HCT116 (cell line): Measurements from ENCODE around the gene DMD. TPM values are rescaled to one million over a fixed set of nuclear protein-coding genes. Genes with fewer than 3 reads are reported as not detected.

ENCODE experiments used
- ATAC-seq: fragments of 200-7000 bp; cut with Tn5 transposase; 2 replicates; pipeline ENCODE4 v1.9.1; 2020; ENCODE audit warnings: mild to moderate bottlenecking, moderate library complexity
- BruUV-seq: library from RNA; stranded (reverse); fragments of 400-500 nt; replicated peaks from 2 replicates; lab custom pipeline; 2021; lab: Mats Ljungman, UMichigan
- CTCF ChIA-PET: fragments of 300-600 bp; sonication (Branson Sonifier 250); formaldehyde crosslinking; loops from one replicate; lab custom pipeline; 2021; ENCODE audit warnings: antibody characterized with exemption; lab: Charles Lee
- POLR2A ChIA-PET: fragments of 300-600, 350-600 bp; sonication (Branson Sonifier 250); formaldehyde crosslinking; loops from one replicate; lab custom pipeline; 2021; ENCODE audit warnings: antibody characterized with exemption; lab: Charles Lee
- RAD21 ChIA-PET, 2 experiments: fragments of 300-600 bp; sonication (Branson Sonifier 250); formaldehyde crosslinking; loops; one replicate each; lab custom pipeline; 2023; ENCODE audit warnings: low total read pairs in 2 of 2; ENCODE audit not compliant: uncharacterized antibody in 2 of 2, unreplicated experiment in 2 of 2, low non-redundant PET in 1 of 2; lab: Charles Lee
- DNase-seq: peaks from one replicate; pipeline ENCODE4 v3.0.0-alpha.2; 2010; ENCODE audit warnings: low read depth, low spot score
- H2AFZ ChIP-seq: fragments of 200-600 bp; shearing (Covaris generic), sonication (generic); 2 replicates; pipeline ENCODE4 v1.6.1; 2017; ENCODE audit warnings: low read depth, mixed run types, mixed read lengths, antibody characterized with exemption, low read length; ENCODE audit not compliant: poor library complexity, severe bottlenecking
- H3K27ac ChIP-seq: 2 replicates; pipeline ENCODE4 v1.5.1; 2012; ENCODE audit warnings: low read depth, low read length
- H3K27me3 ChIP-seq: fragments of 200-600 bp; sonication (generic); 2 replicates; pipeline ENCODE4 v1.6.1; 2016; ENCODE audit warnings: mixed run types, low read length, mixed read lengths; ENCODE audit not compliant: insufficient read depth
- H3K36me3 ChIP-seq, 2 experiments: fragments of 200-500 bp in 1 of 2; fragments of 200-600 bp in 1 of 2; sonication (Bioruptor generic) in 1 of 2; sonication (generic) in 1 of 2; 2 replicates each; pipeline versions ENCODE4 v1.5.1 to v1.6.1; 2014 to 2016; ENCODE audit warnings: low read length in 2 of 2, inconsistent platforms in 1 of 2, mixed read lengths in 1 of 2, mixed run types in 1 of 2; ENCODE audit not compliant: insufficient read depth in 2 of 2, control insufficient read depth in 1 of 2
- H3K4me1 ChIP-seq, 2 experiments: fragments of 200-600 bp in 1 of 2; sonication (generic) in 1 of 2; 2 replicates each; pipeline versions ENCODE4 v1.5.1 to v1.6.1; 2012 to 2017; ENCODE audit warnings: low read length in 2 of 2, inconsistent platforms in 1 of 2, mild to moderate bottlenecking in 1 of 2, mixed read lengths in 1 of 2, mixed run types in 1 of 2, moderate library complexity in 1 of 2; ENCODE audit not compliant: insufficient read depth in 2 of 2, control insufficient read depth in 1 of 2
- H3K4me2 ChIP-seq: fragments of 200-600 bp; sonication (generic); 2 replicates; pipeline ENCODE4 v1.6.1; 2017; ENCODE audit warnings: mixed run types, low read length, mixed read lengths
- H3K4me3 ChIP-seq, 2 experiments: fragments of 200-600 bp in 1 of 2; sonication (generic) in 1 of 2; replicated peaks in 1 of 2; 2 replicates each; pipeline ENCODE4 v1.5.1; 2011 to 2016; ENCODE audit warnings: low read length in 2 of 2, control low read depth in 1 of 2, low read depth in 1 of 2, mild to moderate bottlenecking in 1 of 2, mixed read lengths in 1 of 2, mixed run types in 1 of 2
- H3K79me2 ChIP-seq: fragments of 200-600 bp; sonication (generic); 2 replicates; pipeline ENCODE4 v1.6.1; 2017; ENCODE audit warnings: mild to moderate bottlenecking, mixed run types, low read length, moderate library complexity, mixed read lengths; ENCODE audit not compliant: insufficient read depth
- H3K9ac ChIP-seq: fragments of 200-600 bp; sonication (generic); 2 replicates; pipeline ENCODE4 v1.6.1; 2016; ENCODE audit warnings: low read length, mixed read lengths
- H3K9me2 ChIP-seq: fragments of 200-600 bp; sonication (generic), shearing (Covaris generic); 2 replicates; pipeline ENCODE4 v1.6.1; 2017; ENCODE audit warnings: mixed run types, mild to moderate bottlenecking, moderate library complexity; ENCODE audit not compliant: insufficient read depth
- H3K9me3 ChIP-seq, 2 experiments: fragments of 200-500 bp in 1 of 2; fragments of 200-600 bp in 1 of 2; sonication (Bioruptor generic) in 1 of 2; sonication (generic) in 1 of 2; 2 replicates each; pipeline ENCODE4 v1.6.1; 2014 to 2017; ENCODE audit warnings: low read length in 2 of 2, mixed read lengths in 2 of 2, inconsistent platforms in 1 of 2, low read depth in 1 of 2, mild to moderate bottlenecking in 1 of 2, mixed run types in 1 of 2, moderate library complexity in 1 of 2; ENCODE audit not compliant: control insufficient read depth in 1 of 2, insufficient read depth in 1 of 2
- H4K20me1 ChIP-seq: fragments of 200-600 bp; sonication (generic), shearing (Covaris generic); 2 replicates; pipeline ENCODE4 v1.6.1; 2017; ENCODE audit warnings: mixed run types, mild to moderate bottlenecking, moderate library complexity; ENCODE audit not compliant: insufficient read depth
- ATF3 ChIP-seq: IDR thresholded peaks from 2 replicates; pipeline ENCODE4 v1.6.1; 2012
- CBX3 ChIP-seq: IDR thresholded peaks from 2 replicates; pipeline ENCODE4 v1.6.1; 2012; ENCODE audit warnings: low read depth
- CEBPB ChIP-seq: IDR thresholded peaks from 2 replicates; pipeline ENCODE4 v1.6.1; 2012; ENCODE audit warnings: low read depth
- CTCF ChIP-seq, 3 experiments: fragments of 200-600 bp in 1 of 3; sonication (generic) in 1 of 3; IDR thresholded peaks in 2 of 3; conservative IDR thresholded peaks in 1 of 3; 2 replicates each; pipeline ENCODE4 v1.5.1; 2012 to 2017; ENCODE audit warnings: low read depth in 2 of 3, low read length in 2 of 3, antibody characterized with exemption in 1 of 3, borderline replicate concordance in 1 of 3, control low read depth in 1 of 3, mild to moderate bottlenecking in 1 of 3, mixed read lengths in 1 of 3, mixed run types in 1 of 3, moderate library complexity in 1 of 3; ENCODE audit not compliant: insufficient read depth in 1 of 3
- EGR1 ChIP-seq: IDR thresholded peaks from 2 replicates; pipeline ENCODE4 v1.6.1; 2012; ENCODE audit warnings: low read depth
- ELF1 ChIP-seq: IDR thresholded peaks from 2 replicates; pipeline ENCODE4 v1.6.1; 2012; ENCODE audit warnings: low read depth, borderline replicate concordance
- EZH2 ChIP-seq: fragments of 200-600 bp; sonication (generic); IDR thresholded peaks from 2 replicates; pipeline ENCODE4 v1.6.1; 2017; ENCODE audit warnings: antibody characterized with exemption, mixed run types
- JUND ChIP-seq: IDR thresholded peaks from 2 replicates; pipeline ENCODE4 v1.6.1; 2012
- MAX ChIP-seq: IDR thresholded peaks from 2 replicates; pipeline ENCODE4 v1.6.1; 2012
- POLR2A ChIP-seq: IDR thresholded peaks from 2 replicates; pipeline ENCODE4 v1.7.0; 2011; ENCODE audit warnings: borderline replicate concordance; ENCODE audit not compliant: insufficient read depth, insufficient read length; ENCODE audit errors: extremely low read depth
- POLR2AphosphoS5 ChIP-seq: IDR thresholded peaks from 2 replicates; pipeline ENCODE4 v1.6.1; 2011; ENCODE audit warnings: mild to moderate bottlenecking, low read depth, low read length, moderate library complexity
- RAD21 ChIP-seq: IDR thresholded peaks from 2 replicates; pipeline ENCODE4 v1.6.1; 2012; ENCODE audit warnings: low read depth, mild to moderate bottlenecking
- SIN3A ChIP-seq: IDR thresholded peaks from 2 replicates; pipeline ENCODE4 v1.6.1; 2012; ENCODE audit warnings: low read depth
- SP1 ChIP-seq: IDR thresholded peaks from 2 replicates; pipeline ENCODE4 v1.6.1; 2012; ENCODE audit warnings: low read depth
- SRF ChIP-seq: IDR thresholded peaks from 2 replicates; pipeline ENCODE4 v1.6.1; 2012; ENCODE audit warnings: low read depth
- TCF7L2 ChIP-seq: IDR thresholded peaks from 2 replicates; pipeline ENCODE4 v1.7.0; 2011; ENCODE audit warnings: borderline replicate concordance, inconsistent platforms; ENCODE audit not compliant: insufficient read depth, insufficient read length; ENCODE audit errors: extremely low read depth
- ZBTB33 ChIP-seq: IDR thresholded peaks from 2 replicates; pipeline ENCODE4 v1.6.1; 2011; ENCODE audit warnings: mild to moderate bottlenecking, low read length, moderate library complexity; ENCODE audit not compliant: insufficient replicate concordance; ENCODE audit errors: extremely low read depth
- ZFX ChIP-seq: fragments of 450-650 bp; IDR thresholded peaks from 2 replicates; pipeline ENCODE4 v1.6.1; 2017
- intact Hi-C: fragments of 100-400 bp; cut with micrococcal nuclease; formaldehyde crosslinking; loops from 2 replicates; pipeline ENCODE4 v1.10.0; 2022
- total RNA-seq: library from RNA; stranded (reverse); gene quantifications from one replicate; pipeline ENCODE4 v1.2.1, GENCODE V29; 2021; ENCODE audit not compliant: unreplicated experiment

DMD gene
- total RNA-seq, 1 experiment from 2014 or later: 0.05 TPM

GRCh38 chrX:32998776-32999175 lies 212.6 kb downstream of the DMD start:
- Histone ChIP-seq H4K20me1 (no peaks in the 10 kb centered on the region), H3K4me3 (no peak overlapping the region), H3K79me2 (no peaks in the 10 kb centered on the region), H3K4me1 (no peaks in the 10 kb centered on the region), H3K27ac (no peak overlapping the region), H3K9me2 (no peaks in the 10 kb centered on the region), H3K4me2 (no peak overlapping the region), H2AFZ (no peak overlapping the region), H3K9ac (no peak overlapping the region), H3K36me3 (no peaks in the 10 kb centered on the region), H3K27me3 (no peaks in the 10 kb centered on the region), H3K9me3 (no peaks in the 10 kb centered on the region; a peak in 1 of 4 replicates)
- RAD21 ChIA-PET: no interaction called here
- intact Hi-C loops: no loop called here
- POLR2A ChIA-PET: no interaction called here
- CTCF ChIA-PET: no interaction called here
- BruUV-seq: no TSS peak
- TF ChIP-seq RAD21 (no peak), ATF3 (no peak), SIN3A (no peak), TCF7L2 (no peak), EZH2 (no peak), SP1 (no peak), MAX (no peak), EGR1 (no peak), CBX3 (no peak), POLR2A (no peak), JUND (no peak)
- DNase-seq (no peak), ATAC-seq (no peak)

- Histone ChIP-seq H3K4me3 (no peak overlapping the region), H3K79me2 (no peaks in the 10 kb centered on the region), H3K9ac (no peak overlapping the region), H3K4me2 (no peak overlapping the region), H3K4me1 (no peaks in the 10 kb centered on the region), H3K27me3 (no peaks in the 10 kb centered on the region), H2AFZ (no peak overlapping the region), H4K20me1 (no peaks in the 10 kb centered on the region), H3K27ac (no peak overlapping the region), H3K36me3 (no peaks in the 10 kb centered on the region), H3K9me2 (no peaks in the 10 kb centered on the region), H3K9me3 (no peaks in the 10 kb centered on the region)
- ATAC-seq (no peak), DNase-seq (no peak)
- POLR2A ChIA-PET: no interaction called here
- BruUV-seq: no TSS peak
- RAD21 ChIA-PET: no interaction called here
- CTCF ChIA-PET: no interaction called here
- intact Hi-C loops: no loop called here
- TF ChIP-seq ATF3: no peak
- TF ChIP-seq SIN3A: no peak
- TF ChIP-seq TCF7L2: no peak
- TF ChIP-seq ELF1: no peak
- TF ChIP-seq EZH2: no peak
- TF ChIP-seq EGR1: no peak
- no peak for TF ChIP-seq CEBPB
- no peak for TF ChIP-seq CBX3
- no peak for TF ChIP-seq ZBTB33
- TF ChIP-seq SRF: no peak
- TF ChIP-seq CTCF (IDR thresholded peaks at IDR 0.05 in 2 of 3, conservative IDR thresholded peaks at IDR 0.05 in 1 of 3; ENCODE audit: borderline replicate concordance in 1 of 3, insufficient read depth in 1 of 3, low read depth in 2 of 3, low read length in 2 of 3): no peak
- no peak for TF ChIP-seq ZFX
- TF ChIP-seq POLR2AphosphoS5: no peak
Measured at GRCh38 chrX:32995427-32995826, 215.9 kb downstream of the DMD start.
